Smooth muscle cell of bladder (primary cell): ENCODE data around the gene SGIP1. TPM values are rescaled to one million over a fixed set of nuclear protein-coding genes. Genes with fewer than 3 reads are reported as not detected.

Experiments used
- total RNA-seq: library from RNA; depleted of rRNA; stranded (reverse); fragments of >200 nt; gene quantifications from 2 replicates; pipeline ENCODE4 v1.2.3, GENCODE V29; 2014

The SGIP1 gene
- 21.0 and 46.8 TPM in 2 replicates for total RNA-seq

DNA sequence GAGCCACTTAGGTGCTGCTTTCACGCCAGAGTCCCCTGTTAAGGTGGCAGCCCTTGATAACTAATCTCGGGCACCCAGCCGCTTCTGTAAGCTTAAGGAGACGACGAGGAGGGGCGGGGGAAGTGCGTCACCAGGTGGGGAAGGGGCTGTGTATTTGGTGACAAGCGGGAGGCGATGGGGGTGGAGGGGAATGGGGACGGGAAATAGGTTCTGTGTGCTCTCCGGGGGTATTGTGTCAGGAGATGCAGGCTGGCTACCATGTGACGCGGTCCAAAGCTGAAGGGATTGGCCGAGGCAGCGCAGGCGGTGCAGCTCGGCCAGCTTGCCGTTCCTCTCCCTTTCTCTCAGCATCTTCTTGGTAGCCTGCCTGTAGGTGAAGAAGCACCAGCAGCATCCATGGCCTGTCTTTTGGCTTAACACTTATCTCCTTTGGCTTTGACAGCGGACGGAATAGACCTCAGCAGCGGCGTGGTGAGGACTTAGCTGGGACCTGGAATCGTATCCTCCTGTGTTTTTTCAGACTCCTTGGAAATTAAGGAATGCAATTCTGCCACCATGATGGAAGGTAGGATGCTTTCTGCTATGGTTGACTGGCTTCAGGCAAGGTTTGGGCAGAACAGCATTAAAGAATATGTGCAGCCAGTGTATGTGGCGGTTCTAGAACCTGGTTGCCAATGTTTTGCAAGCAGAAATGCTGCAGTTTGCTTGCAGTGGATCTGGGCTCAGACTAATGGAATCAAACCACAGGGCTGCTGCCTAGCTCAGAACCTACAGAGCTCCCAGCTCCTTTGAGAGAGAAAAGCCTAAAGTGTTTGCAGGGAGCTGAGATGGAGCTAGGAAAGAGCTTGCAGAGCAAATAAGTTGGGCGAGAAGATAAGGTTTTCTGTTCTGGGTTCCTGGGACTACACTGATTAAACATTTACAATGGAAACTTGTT is at the start of gene SGIP1:
Gene SGIP1 (plus strand): TSS at position 350 of the 937 bp plus-strand sequence. CDS start 206 bp downstream, at position 556.

GRCh38 chr1:66752000-66752592 is 218.1 kb downstream of the SGIP1 start, which contains the start of gene DYNLT5:
Gene DYNLT5, plus strand, starts transcription at chr1:66752459. Its CDS starts 2,200 bp downstream, at chr1:66754659.

Other genes starting within 250 kb of the SGIP1 start
- 0.71 and 0.74 TPM in 2 replicates for gene DYNLT5, start 218.3 kb downstream of the SGIP1 start, total RNA-seq